ENCODE results near the gene FNBP1. TPM values are rescaled to one million over a fixed set of nuclear protein-coding genes. Genes with fewer than 3 reads are reported as not detected.

Gene FNBP1
- total and polyA plus RNA-seq, 2 donors (not counting 1 experiment from before 2014, with no cell fraction given): 42.9 to 318 TPM

- Mint-ChIP-seq H3K27ac (peak overlapping the region; percentile 50), H3K4me3 (no peak overlapping the region), H3K27me3 (no peaks in the 10 kb centered on the region), H3K9me3 (ENCODE audit: insufficient read depth) (no peaks in the 10 kb centered on the region), H3K4me1 (peaks cover 11% of the 10 kb centered on the region)
- no peak for TF ChIP-seq CTCF (IDR thresholded peaks at IDR 0.05)
- no peak for TF ChIP-seq EZH2 (IDR thresholded peaks at IDR 0.05; ENCODE audit: borderline replicate concordance, insufficient read depth, low read depth, low read length, poor library complexity, severe bottlenecking)
- ChIA-PET CTCF (interaction anchor here (0.6 kb wide), 1 partner anchor 17 kb away, joined by 3 read pairs; no protein-coding TSS in a partner anchor), POLR2A (no interaction called here)
- Histone ChIP-seq H3K4me3 (ENCODE audit: control extremely low read depth in 1 of 5, extremely low read depth in 1 of 5, insufficient read depth in 1 of 5, low read depth in 2 of 5, low read length in 4 of 5) (no peak overlapping the region), H3K36me3 (replicated peaks in 1 of 2; ENCODE audit: control extremely low read depth in 1 of 2, control insufficient read depth in 1 of 2, extremely low read depth in 1 of 2, insufficient read depth in 2 of 2, low read length in 1 of 2) (peaks cover 3 to 23% of the 10 kb centered on the region in 2 experiments), H2AFZ (ENCODE audit: insufficient read depth, low read depth, low read length, poor library complexity, severe bottlenecking) (no peak overlapping the region), H3K79me2 (ENCODE audit: control insufficient read depth, insufficient read depth, low read length) (peaks cover 3% of the 10 kb centered on the region), H3K9ac (ENCODE audit: low read length) (no peak overlapping the region), H3K27me3 (replicated peaks in 1 of 4; ENCODE audit: control extremely low read depth in 1 of 4, control insufficient read depth in 3 of 4, insufficient read depth in 4 of 4, low read length in 3 of 4) (no peaks in the 10 kb centered on the region), H3K4me2 (replicated peaks; ENCODE audit: low read depth, low read length, poor library complexity, severe bottlenecking) (peak overlapping the region; percentile 44), H4K20me1 (ENCODE audit: control insufficient read depth, insufficient read depth, low read length, poor library complexity, severe bottlenecking) (no peaks in the 10 kb centered on the region), H3K9me3 (ENCODE audit: control extremely low read depth in 1 of 3, control insufficient read depth in 2 of 3, insufficient read depth in 1 of 3, low read length in 2 of 3) (no peaks in the 10 kb centered on the region), H3K4me1 (ENCODE audit: control insufficient read depth in 2 of 2, insufficient read depth in 2 of 2, low read length in 2 of 2) (peaks cover 8 to 12% of the 10 kb centered on the region in 2 donors), H3K27ac (ENCODE audit: low read length in 2 of 2) (peak overlapping the region in 1 of 2 donors; percentile 36)
- DNase-seq (peak; percentile 54), ATAC-seq (ENCODE audit: low read depth) (peak; percentile 41)
- WGBS (ENCODE audit: insufficient coverage): 73% methylated on average over 28 of the region's 28 CpGs
- intact Hi-C loops (cut with micrococcal nuclease): no loop called here
These were observed 174.0 kb downstream of the FNBP1 start for GRCh38 chr9:129868872-129869486.

GRCh38 chr9:129868023-129868871 lies 174.7 kb downstream of the FNBP1 start:
- H3K27ac Mint-ChIP-seq: no peak overlapping the region
- POLR2A ChIA-PET: no interaction called here
- Histone ChIP-seq H3K9me3 (ENCODE audit: control extremely low read depth in 1 of 3, control insufficient read depth in 2 of 3, insufficient read depth in 1 of 3, low read length in 2 of 3) (no peaks in the 10 kb centered on the region), H3K4me2 (replicated peaks; ENCODE audit: low read depth, low read length, poor library complexity, severe bottlenecking) (peak overlapping the region; percentile 44), H3K4me3 (ENCODE audit: control extremely low read depth in 1 of 5, extremely low read depth in 1 of 5, insufficient read depth in 1 of 5, low read depth in 2 of 5, low read length in 4 of 5) (no peak overlapping the region), H3K36me3 (replicated peaks in 1 of 2; ENCODE audit: control extremely low read depth in 1 of 2, control insufficient read depth in 1 of 2, extremely low read depth in 1 of 2, insufficient read depth in 2 of 2, low read length in 1 of 2) (peaks cover 5 to 19% of the 10 kb centered on the region in 2 experiments), H3K9ac (ENCODE audit: low read length) (no peak overlapping the region), H4K20me1 (ENCODE audit: control insufficient read depth, insufficient read depth, low read length, poor library complexity, severe bottlenecking) (no peaks in the 10 kb centered on the region), H3K4me1 (ENCODE audit: control insufficient read depth in 2 of 2, insufficient read depth in 2 of 2, low read length in 2 of 2) (peaks cover 8 to 12% of the 10 kb centered on the region in 2 donors), H3K27ac (ENCODE audit: low read length in 2 of 2) (no peak overlapping the region), H3K79me2 (ENCODE audit: control insufficient read depth, insufficient read depth, low read length) (no peaks in the 10 kb centered on the region), H3K27me3 (replicated peaks in 1 of 4; ENCODE audit: control extremely low read depth in 1 of 4, control insufficient read depth in 3 of 4, insufficient read depth in 4 of 4, low read length in 3 of 4) (no peaks in the 10 kb centered on the region), H2AFZ (ENCODE audit: insufficient read depth, low read depth, low read length, poor library complexity, severe bottlenecking) (no peak overlapping the region)
- H3K4me3 Mint-ChIP-seq: no peak overlapping the region
- H3K9me3 Mint-ChIP-seq (ENCODE audit: insufficient read depth): no peaks in the 10 kb centered on the region
- intact Hi-C loops (cut with micrococcal nuclease): no loop called here
- H3K27me3 Mint-ChIP-seq: no peaks in the 10 kb centered on the region
- no peak for DNase-seq
- no peak for TF ChIP-seq EZH2 (IDR thresholded peaks at IDR 0.05; ENCODE audit: borderline replicate concordance, insufficient read depth, low read depth, low read length, poor library complexity, severe bottlenecking)
- no peak for TF ChIP-seq CTCF (IDR thresholded peaks at IDR 0.05)
- CTCF ChIA-PET: no interaction called here
- peaks cover 11% of the 10 kb centered on the region for H3K4me1 Mint-ChIP-seq
- no peak for ATAC-seq (ENCODE audit: low read depth)
- 92% methylated on average over 48 of the region's 48 CpGs for WGBS (ENCODE audit: insufficient coverage)

Measured in B cell (primary cell).